Medulla oblongata (tissue), 1 donor: ENCODE results near the gene ZZZ3.
A peak's percentile ranks its signal among the peaks of the same experiment; 100 is the strongest.
"Not testable (repeated sequence)": the region's sequence is repeated elsewhere in the genome, so short reads cannot be mapped to it uniquely, and the experiment has no call there.

Experiments used
- DNase-seq: peaks from one replicate; pipeline ENCODE4 v3.0.0-alpha.2; 2015; ENCODE audit errors: extremely low spot score

ZZZ3 gene

DNA sequence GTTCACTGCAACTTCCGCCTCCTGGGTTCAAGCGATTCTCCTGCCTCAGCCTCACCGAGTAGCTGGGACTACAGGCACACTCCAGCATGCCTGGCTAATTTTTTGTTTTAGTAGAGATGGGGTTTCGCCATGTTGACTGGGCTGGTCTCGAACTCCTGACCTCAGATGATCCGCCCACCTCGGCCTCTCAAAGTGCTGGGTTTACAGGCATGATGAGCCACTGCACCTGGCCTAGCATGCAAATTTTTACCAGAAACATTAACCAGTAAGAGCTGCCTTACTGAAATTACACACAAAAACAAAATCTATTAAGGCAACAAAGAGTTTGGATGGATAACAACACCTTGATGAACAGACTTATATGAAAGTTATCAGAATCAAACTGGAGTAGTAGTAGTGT lies 12.1 kb downstream of the ZZZ3 start:
- DNase-seq: no peak

DNA sequence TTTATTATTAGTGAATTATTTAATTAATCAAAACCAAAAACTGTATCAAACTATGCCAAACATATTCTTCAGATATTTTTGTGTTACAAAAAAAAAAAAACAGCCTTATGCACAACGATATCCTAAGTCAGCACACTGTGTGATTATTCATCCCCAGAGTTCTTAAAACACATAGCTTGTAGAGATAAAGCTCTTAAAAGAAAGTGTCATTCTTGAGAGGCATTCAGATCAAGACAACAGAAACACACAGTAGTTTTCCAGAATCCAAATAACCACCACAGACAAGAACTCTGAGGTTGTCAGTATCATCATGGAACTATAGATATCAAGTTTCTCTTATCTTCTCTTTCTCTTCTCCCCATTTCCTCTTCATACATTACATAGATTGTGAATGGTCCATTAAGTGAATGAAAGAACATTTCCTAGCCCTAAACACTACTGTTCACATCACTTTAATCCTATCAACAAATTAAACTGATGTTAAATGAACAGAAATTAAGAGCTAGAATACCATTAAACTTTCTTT lies 13.5 kb downstream of the ZZZ3 start:
- no peak for DNase-seq

DNA sequence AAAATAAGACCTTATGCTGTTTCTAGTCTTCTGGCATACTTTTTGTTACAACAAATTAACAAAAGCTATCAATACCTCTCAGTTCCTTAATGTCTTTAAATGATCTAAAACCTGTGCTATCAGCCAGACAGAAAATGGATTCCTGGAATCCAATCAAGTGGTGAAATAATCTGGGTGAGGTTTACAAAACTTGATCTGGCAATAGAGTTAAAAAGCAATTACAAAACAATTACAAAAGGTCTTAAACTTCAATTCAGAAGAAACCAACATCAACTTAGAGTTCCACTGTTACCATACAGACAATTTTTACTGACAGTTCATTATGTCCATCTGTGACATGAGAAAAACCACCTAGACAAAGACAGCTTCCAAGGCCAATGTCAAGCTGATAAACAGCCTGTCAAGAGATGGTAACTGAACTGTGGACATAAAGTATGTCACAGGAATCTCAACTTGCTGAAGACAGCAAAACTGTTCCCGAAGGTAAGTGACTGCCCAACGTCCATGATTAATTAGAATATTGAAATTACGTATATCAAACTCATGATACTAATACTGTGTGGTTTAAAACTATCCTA lies 17.4 kb downstream of the ZZZ3 start:
- DNase-seq: no peak

DNA sequence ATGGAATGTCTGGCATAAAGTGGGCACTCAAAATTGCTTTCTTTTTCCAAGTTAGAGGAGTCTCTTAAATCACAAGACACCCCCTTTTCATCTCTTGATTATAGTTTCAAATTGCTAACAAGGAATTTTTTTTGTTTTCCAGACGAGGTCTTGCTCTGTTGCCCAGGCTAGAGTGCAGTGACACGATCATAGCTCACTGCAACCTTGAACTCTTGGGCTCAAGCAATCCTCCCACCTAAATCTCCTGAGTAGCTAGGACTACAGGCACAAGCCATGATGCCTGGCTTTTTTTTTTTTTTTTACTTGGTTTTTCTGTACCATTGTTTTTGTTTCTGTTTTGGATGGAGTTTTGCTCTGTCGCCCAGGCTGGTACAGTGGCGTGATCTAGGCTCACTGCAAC lies 20.8 kb downstream of the ZZZ3 start:
- DNase-seq: no peak

DNA sequence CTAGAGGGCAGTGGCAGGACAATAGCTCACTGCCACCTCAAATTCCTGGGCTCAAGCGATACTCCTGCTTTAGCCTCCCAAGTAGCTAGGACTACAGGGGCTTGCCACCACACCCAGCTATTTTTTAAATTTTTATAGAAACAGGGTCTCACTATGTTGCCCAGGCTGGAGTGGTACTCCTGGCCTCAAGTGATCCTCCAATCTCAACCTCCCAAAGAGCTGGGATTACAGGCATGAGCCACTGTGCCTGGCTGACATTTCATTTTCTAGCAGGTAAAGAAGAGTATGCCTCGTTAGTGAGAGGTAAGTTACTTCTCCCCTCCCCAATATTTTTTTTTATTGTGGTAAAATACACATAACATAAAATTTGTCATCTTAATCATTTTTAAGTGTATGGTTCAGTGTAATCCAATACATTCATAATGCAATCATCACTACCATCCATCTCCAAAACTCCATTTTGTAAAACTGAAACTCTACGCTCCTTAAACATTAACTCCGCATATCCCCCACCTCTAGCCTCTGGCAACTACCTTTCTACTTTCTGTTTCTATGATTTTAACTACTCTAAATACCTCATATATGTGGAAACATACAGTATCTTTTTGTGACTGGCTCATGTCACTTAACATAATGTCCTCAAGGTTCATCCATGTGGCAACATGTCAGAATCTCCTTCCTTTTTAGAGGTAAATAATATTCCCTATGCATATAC lies 22.4 kb downstream of the ZZZ3 start:
- no peak for DNase-seq

DNA sequence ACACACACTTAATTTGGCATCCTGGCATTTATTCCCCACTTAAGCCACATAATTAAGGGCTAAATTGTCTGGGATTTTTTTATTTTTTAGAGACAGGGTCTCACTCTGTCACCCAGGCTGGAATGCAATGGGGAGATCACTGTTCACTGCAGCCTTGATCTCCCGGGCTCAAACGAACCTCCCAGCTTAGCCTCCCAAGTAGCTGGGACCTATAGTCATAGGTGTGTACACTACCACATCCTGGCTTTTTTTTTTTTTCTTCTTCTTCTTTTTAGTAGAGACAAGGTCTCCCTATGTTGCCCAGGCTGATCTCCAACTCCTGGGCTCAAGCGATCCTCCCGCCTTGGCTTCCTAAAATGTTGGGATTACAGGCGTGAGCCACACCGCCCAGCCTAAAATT lies 24.2 kb downstream of the ZZZ3 start:
- no peak for DNase-seq

DNA sequence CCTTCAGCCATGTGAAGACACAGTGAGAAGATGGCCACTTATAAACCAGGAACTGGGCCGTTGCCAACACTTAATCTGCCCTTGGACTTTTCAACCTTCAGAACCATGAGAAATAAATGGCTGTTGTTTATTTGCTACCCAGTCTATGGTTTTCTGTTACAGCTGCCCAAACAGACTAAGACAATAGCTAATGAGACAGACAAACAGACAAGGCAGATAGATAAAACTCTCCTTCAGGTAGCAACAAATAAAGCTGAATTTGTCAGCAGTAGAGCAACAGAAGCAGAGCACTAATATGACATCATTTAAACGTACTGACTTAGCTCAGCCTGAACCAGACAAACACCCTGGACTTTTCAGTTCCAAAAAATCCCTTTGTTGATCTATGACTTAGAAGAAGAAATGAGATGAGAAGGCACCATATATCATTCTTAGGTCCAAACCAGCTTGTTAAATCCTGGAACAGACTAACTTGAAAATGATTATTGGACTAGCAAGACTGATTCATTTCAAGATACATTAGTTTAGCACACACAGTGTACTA lies 27.0 kb downstream of the ZZZ3 start:
- no peak for DNase-seq

DNA sequence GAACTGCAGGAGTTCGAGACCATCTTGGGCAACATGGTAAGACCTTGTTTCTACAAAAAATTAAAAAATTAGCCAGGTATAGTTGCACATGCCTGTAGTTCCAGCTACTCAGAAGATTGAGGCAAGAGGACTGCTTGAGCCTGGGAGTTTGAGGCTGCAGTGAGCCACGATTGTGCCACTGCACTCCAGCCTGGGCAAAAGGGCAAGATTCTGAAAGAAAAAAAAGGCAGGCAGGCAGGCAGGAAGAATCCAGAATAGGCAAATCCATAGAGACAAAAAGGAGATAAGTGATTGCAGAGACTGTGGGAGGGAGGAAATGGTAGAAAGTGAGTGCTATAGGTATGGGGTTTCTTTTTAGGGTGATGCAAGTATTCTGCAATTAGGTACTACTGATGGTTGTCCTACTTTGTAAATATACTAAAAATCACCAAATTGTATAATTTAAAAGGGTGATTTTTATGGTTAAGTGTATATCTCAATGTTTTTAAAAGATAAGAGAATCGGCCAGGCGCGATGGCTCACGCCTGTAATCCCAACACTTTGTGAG lies 29.4 kb downstream of the ZZZ3 start:
- DNase-seq: no peak

DNA sequence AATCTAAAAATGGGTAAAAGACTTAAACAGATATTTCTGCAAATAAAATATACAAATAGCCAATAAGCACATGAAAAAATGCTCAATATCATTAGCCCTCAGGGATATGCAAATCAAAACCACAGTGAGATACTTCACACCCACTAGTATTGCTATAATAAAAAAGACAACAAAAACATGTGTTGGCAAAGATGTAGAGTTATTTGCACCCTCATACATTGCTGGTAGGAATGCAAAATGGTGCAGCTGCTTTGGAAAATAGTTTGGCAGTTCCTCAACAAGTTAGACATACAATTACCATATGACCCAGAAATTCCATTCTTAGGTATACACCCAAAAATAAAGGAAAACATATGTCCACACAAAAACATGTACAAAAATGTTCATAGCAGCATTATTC lies 30.2 kb downstream of the ZZZ3 start:
- DNase-seq: no peak

DNA sequence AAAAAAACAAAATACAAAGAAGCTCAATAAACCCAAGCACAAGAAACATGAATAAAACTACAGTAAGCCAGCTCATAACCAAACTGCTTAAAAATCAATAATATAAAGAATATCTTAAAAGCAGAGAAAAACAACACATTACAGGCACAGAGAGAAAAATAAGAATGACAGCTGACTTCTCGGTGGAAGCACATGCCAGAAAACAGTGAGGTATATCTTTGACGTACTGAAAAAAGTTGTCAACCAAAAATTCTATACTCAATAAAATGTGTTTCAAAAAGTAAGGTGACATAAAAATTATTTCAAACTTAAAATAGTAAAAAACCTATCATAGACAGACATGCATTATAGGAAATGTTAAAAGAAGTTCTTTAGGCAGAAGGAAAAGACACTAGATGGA lies 33.3 kb downstream of the ZZZ3 start:
- DNase-seq: no peak

DNA sequence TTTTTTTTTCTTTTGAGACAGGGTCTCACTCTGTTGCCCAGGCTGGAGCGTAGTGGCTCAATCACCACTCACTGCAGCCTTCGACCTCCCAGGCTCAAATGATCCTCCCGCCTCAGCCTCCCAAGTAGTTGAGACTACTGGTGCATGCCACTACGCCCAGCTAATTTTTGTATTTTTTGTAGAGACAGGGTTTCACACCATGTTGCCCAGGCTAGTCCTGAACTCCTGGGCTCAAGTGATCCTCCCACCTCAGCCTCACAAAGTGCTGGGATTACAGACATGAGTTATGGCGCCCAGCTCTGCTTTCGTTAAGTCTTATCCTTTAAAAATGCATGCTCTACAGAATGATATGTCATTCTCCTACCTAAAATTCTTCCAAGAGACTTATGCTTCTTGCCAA lies 36.2 kb downstream of the ZZZ3 start:
- DNase-seq: not testable (repeated sequence)

DNA sequence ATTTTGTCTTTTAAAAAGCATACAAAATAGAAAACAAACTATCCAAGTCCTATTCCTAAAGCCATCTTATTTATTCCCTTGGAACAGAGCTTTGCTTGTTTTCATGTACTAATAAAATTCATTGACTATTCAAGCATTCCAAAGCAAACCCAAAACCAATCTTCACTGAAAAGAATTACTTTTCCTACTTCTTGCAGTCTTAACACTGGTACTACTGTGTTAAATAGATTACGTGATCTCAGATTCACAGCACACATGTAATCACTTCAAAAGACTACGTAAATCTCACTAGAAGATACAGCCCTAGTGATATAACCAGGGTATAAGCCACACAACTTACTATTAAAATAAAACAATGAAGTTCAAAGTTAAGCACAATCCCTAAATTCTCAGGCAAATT lies 39.0 kb downstream of the ZZZ3 start:
- DNase-seq: peak; percentile 40

DNA sequence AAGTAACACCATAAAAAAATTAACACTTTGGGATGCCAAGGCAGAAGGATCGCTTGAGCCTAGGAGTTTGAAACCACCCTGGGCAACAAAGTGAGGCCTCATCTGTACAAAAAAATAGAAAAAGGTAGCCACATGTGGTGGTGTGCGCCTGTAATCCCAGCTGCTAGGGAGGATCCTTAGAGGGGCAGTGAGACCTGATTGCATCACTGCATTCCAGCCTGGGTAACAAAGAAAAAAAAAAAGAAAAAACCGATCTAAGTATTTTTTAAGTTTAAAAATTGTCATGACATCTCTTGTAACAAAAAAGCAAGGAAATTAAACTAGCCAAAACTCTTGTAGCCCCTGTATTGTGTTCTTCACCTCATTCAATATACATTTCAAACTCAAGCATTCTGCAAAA lies 39.5 kb downstream of the ZZZ3 start:
- no peak for DNase-seq

DNA sequence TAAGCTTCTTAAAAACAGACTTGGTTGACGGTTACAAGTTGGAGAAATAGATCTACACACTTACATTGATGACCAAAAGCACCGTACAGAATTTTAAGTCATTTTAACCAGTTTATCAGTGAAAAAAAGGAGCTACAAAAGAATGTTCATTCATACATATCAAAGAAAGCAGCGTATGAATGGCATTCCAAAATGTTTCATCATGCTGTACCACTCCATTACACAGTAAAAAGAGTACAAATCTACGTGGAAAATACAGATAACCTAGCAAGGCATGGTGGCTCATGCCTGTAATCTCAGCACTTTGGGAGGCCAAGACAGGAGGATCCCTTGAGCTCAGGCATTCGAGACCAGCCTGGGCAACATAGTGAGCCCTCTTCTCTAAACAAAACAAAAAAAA lies 40.3 kb downstream of the ZZZ3 start:
- no peak for DNase-seq

DNA sequence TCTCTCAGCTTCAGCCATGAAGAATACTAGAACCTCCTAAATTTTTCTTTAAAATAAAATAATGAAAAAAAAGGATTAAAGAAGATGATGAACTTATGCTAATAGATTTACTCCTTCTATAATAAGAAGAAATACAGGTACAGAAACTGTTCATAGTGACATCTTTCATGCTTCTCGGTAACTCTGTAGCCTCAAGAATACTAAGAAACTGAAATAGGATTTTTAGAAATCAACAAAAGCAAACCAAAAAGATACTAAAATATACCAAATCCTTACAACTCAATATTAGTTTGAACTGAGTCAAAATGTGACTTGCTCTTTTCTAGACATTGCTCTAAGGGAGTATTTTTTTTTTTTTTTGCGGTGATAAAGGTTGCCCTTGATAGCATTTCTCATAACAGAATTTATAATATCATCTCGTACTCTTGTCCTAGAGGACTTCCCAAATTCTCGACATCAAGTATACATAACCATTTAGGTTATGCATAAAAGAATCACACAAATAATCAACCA lies 42.8 kb downstream of the ZZZ3 start:
- DNase-seq: no peak

DNA sequence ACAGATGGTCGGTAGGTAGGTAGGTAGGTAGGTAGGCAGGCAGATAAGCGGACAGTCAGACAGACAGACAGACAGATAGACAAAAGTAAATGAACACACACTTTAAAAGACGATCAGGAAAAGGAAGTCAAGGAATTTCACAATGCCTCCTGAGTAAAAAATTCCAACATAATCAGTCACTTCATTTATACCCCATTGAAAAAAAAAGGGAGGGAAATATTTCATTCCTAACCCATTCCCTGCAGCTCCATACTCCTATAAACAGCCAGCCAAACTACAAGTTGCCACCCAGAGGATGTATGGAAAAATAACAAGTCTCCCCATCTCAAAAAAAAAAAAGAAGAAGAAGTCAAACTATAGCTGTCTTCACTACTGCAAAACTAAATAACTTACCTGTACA lies 43.4 kb downstream of the ZZZ3 start:
- DNase-seq: no peak

DNA sequence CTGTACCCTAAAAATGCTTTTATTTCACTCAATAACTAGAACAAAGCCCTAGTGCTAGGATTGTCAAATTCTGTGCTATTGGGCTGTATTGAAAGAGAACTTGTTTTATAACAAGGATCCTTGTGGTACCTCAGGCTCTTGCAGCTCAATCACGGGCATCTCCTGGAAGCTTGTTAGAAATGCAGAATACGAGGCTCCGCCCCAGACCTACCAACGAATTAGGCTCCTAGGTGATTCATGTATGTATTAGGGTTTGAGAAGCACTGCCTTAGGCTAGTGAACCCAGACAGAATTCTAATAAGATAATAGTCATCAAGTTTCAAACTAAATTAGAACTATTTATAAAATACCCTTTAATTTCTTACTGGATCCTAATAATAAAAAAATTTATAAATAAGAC lies 45.6 kb downstream of the ZZZ3 start:
- no peak for DNase-seq
